HepG2 (cell line): ENCODE measurements around the gene GINS2. TPM values are rescaled to one million over a fixed set of nuclear protein-coding genes. Genes with fewer than 3 reads are reported as not detected.
A peak's percentile ranks its signal among the peaks of the same experiment; 100 is the strongest.

Source experiments
- GABPB1 ChIP-seq: IDR thresholded peaks from 2 replicates; pipeline ENCODE4 v1.6.1; 2016; ENCODE audit warnings: mild to moderate bottlenecking, missing genetic modification reagents, moderate library complexity, missing compliant biosample characterization
- GLI4 ChIP-seq: sonication (generic); formaldehyde crosslinking; IDR thresholded peaks from 2 replicates; pipeline ENCODE4 v1.5.1; 2020; ENCODE audit warnings: missing genetic modification reagents, mild to moderate bottlenecking, moderate library complexity, borderline replicate concordance
- GMEB2 ChIP-seq: IDR thresholded peaks from 2 replicates; pipeline ENCODE4 v1.6.1; 2016; ENCODE audit warnings: missing biosample characterization, missing genetic modification reagents, low read depth
- HCFC1 ChIP-seq: fragments of 150-350 bp; IDR thresholded peaks from 2 replicates; pipeline ENCODE4 v1.6.1; 2014; ENCODE audit warnings: low read depth, low read length
- HHEX ChIP-seq: IDR thresholded peaks from 2 replicates; pipeline ENCODE4 v1.6.1; 2016; ENCODE audit warnings: control low read depth
- JDP2 ChIP-seq: sonication (generic); formaldehyde crosslinking; IDR thresholded peaks from 2 replicates; pipeline ENCODE4 v1.8.1; 2022; ENCODE audit warnings: missing genetic modification reagents, borderline replicate concordance
- MTF2 ChIP-seq: sonication (generic); formaldehyde crosslinking; IDR thresholded peaks from 2 replicates; pipeline ENCODE4 v1.5.0; 2020; ENCODE audit warnings: missing genetic modification reagents, borderline replicate concordance
- NR2F2 ChIP-seq: IDR thresholded peaks from 2 replicates; pipeline ENCODE4 v1.6.1; 2012; ENCODE audit warnings: low read depth, inconsistent platforms, borderline replicate concordance
- SIN3A ChIP-seq: IDR thresholded peaks from 2 replicates; pipeline ENCODE4 v1.6.1; 2011; ENCODE audit warnings: low read depth, mild to moderate bottlenecking, control low read depth, low read length, borderline replicate concordance
- SNAPC2 ChIP-seq: sonication (generic); formaldehyde crosslinking; IDR thresholded peaks from 2 replicates; pipeline ENCODE4 v1.8.1; 2022; ENCODE audit warnings: mild to moderate bottlenecking, missing genetic modification reagents
- SOX6 ChIP-seq, 2 experiments: fragments of 450-650 bp in 1 of 2; sonication (generic) in 1 of 2; formaldehyde crosslinking in 1 of 2; IDR thresholded peaks; 2 replicates each; pipeline versions ENCODE4 v1.4.0 to v1.6.1; 2017 to 2020; ENCODE audit warnings: antibody characterized with exemption in 1 of 2, mild to moderate bottlenecking in 1 of 2, missing genetic modification reagents in 1 of 2
- STAG1 ChIP-seq: sonication (generic); formaldehyde crosslinking; IDR thresholded peaks from 2 replicates; pipeline ENCODE4 v1.4.0; 2020; ENCODE audit warnings: missing genetic modification reagents
- TEAD2 ChIP-seq: sonication (generic); formaldehyde crosslinking; IDR thresholded peaks from 2 replicates; pipeline ENCODE4 v1.9.0; 2021; ENCODE audit warnings: missing genetic modification reagents
- TFDP1 ChIP-seq: IDR thresholded peaks from 2 replicates; pipeline ENCODE4 v1.6.1; 2016; ENCODE audit warnings: missing compliant biosample characterization, missing genetic modification reagents, borderline replicate concordance
- THAP7 ChIP-seq: sonication (generic); formaldehyde crosslinking; IDR thresholded peaks from 2 replicates; pipeline ENCODE4 v1.8.1; 2023; ENCODE audit warnings: mild to moderate bottlenecking, missing genetic modification reagents
- XRCC5 ChIP-seq: fragments of 200-400 bp; formaldehyde crosslinking; optimal IDR thresholded peaks from 2 replicates; pipeline ENCODE3; 2017; ENCODE audit warnings: mild to moderate bottlenecking, low read length
- YY1 ChIP-seq: IDR thresholded peaks from 2 replicates; pipeline ENCODE4 v1.6.1; 2011; ENCODE audit warnings: low read length, low read depth, moderate library complexity, mild to moderate bottlenecking; ENCODE audit not compliant: insufficient read depth, insufficient replicate concordance
- ZBTB44 ChIP-seq: sonication (generic); formaldehyde crosslinking; IDR thresholded peaks from 2 replicates; pipeline ENCODE4 v1.4.0; 2020; ENCODE audit warnings: missing genetic modification reagents
- ZBTB8A ChIP-seq: sonication (generic); formaldehyde crosslinking; IDR thresholded peaks from 2 replicates; pipeline ENCODE4 v1.4.0; 2020; ENCODE audit warnings: mild to moderate bottlenecking, low read depth, missing genetic modification reagents, borderline replicate concordance
- ZFP36L2 ChIP-seq: sonication (generic); formaldehyde crosslinking; IDR thresholded peaks from 2 replicates; pipeline ENCODE4 v1.4.0; 2020; ENCODE audit warnings: missing genetic modification reagents
- ZNF235 ChIP-seq: sonication (generic); formaldehyde crosslinking; IDR thresholded peaks from 2 replicates; pipeline ENCODE4 v1.8.1; 2023; ENCODE audit warnings: mild to moderate bottlenecking, missing genetic modification reagents, borderline replicate concordance
- ZNF3 ChIP-seq: IDR thresholded peaks from 2 replicates; pipeline ENCODE4 v1.7.0; 2017; ENCODE audit warnings: inconsistent platforms
- ZNF747 ChIP-seq: sonication (generic); formaldehyde crosslinking; IDR thresholded peaks from 2 replicates; pipeline ENCODE4 v1.8.1; 2023; ENCODE audit warnings: missing genetic modification reagents, mild to moderate bottlenecking, borderline replicate concordance
- ZNF781 ChIP-seq: sonication (generic); formaldehyde crosslinking; IDR thresholded peaks from 2 replicates; pipeline ENCODE4 v1.5.1; 2020; ENCODE audit warnings: borderline replicate concordance, mild to moderate bottlenecking, missing genetic modification reagents; ENCODE audit errors: not compliant biosample characterization
- polyA plus RNA-seq, 8 experiments: library from polyadenylated mRNA; depleted of rRNA in 3 of 8; stranded (reverse) in 7 of 8; unstranded in 1 of 8; fragments of >200 nt; fragmentation: Illumina TruSeq in 4 of 8; extraction: Trizol in 4 of 8; gene quantifications; 2 replicates each; pipeline versions ENCODE4 v1.2.1 to v1.2.3, GENCODE V29; 2011 to 2016; ENCODE audit warnings: low read depth in 4 of 8, missing spikeins in 1 of 8, mixed read lengths in 1 of 8; ENCODE audit not compliant: insufficient read depth in 1 of 8
- total RNA-seq, 5 experiments: library from RNA; depleted of rRNA; stranded (reverse); fragments of >200 nt; fragmentation: Illumina TruSeq; extraction: Trizol; gene quantifications; 2 replicates each; pipeline ENCODE4 v1.2.3, GENCODE V29; 2016; ENCODE audit warnings: low read depth in 1 of 5

GINS2 gene
- total and polyA plus RNA-seq, 2 of the 13 experiments (the other 11 are each of a cell fraction or from before 2014, with no cell fraction given): 10.6 to 48.3 TPM

GRCh38 chr16:85688586-85689284 is at the start of gene GINS2 (continued):
- TF ChIP-seq ZNF3 (CRISPR knock-in tag): no peak
- peak; percentile 100 for TF ChIP-seq TFDP1 (CRISPR knock-in tag)
- no peak; the same call in 1 of the 2 replicates for TF ChIP-seq GMEB2 (CRISPR knock-in tag)
- TF ChIP-seq TEAD2 (CRISPR knock-in tag): no peak; the same call in 1 of the 2 replicates
- TF ChIP-seq XRCC5: peak; percentile 17
- TF ChIP-seq NR2F2: no peak
- TF ChIP-seq HHEX (CRISPR knock-in tag): no peak
- peak; percentile 77 for TF ChIP-seq YY1
- TF ChIP-seq ZFP36L2 (CRISPR knock-in tag): no peak
- TF ChIP-seq THAP7 (CRISPR knock-in tag): peak; percentile 87; the same call in 1 of the 2 replicates
- peak; percentile 44 for TF ChIP-seq ZNF781 (CRISPR knock-in tag)
- TF ChIP-seq SNAPC2 (CRISPR knock-in tag): no peak
- no peak for TF ChIP-seq ZBTB44 (CRISPR knock-in tag)
- no peak for TF ChIP-seq MTF2 (CRISPR knock-in tag)
- no peak for TF ChIP-seq STAG1
- TF ChIP-seq HCFC1: no peak
- no peak for TF ChIP-seq JDP2 (CRISPR knock-in tag)
- TF ChIP-seq ZNF747 (CRISPR knock-in tag): no peak; the same call in 1 of the 2 replicates
- no peak for TF ChIP-seq ZBTB8A (CRISPR knock-in tag)
- no peak for TF ChIP-seq SOX6 (IDR thresholded peaks at IDR 0.05)
- TF ChIP-seq SOX6 (CRISPR knock-in tag; IDR thresholded peaks at IDR 0.05): no peak
- no peak for TF ChIP-seq GLI4
- TF ChIP-seq SIN3A: peak; percentile 79
- peak; percentile 95 for TF ChIP-seq GABPB1
- TF ChIP-seq ZNF235 (CRISPR knock-in tag): peak; percentile 63; the same call in 1 of the 2 replicates
